ENCODE measurements around the gene TIE1.

Gene TIE1

GRCh38 chr1:43340559-43340958, 39.8 kb downstream of the TIE1 start:
- DNase-seq: no peak

GRCh38 chr1:43344267-43344850, 43.6 kb downstream of the TIE1 start:
- no peak for DNase-seq

GRCh38 chr1:43345120-43345519, 44.3 kb downstream of the TIE1 start:
- no peak for DNase-seq

DNA sequence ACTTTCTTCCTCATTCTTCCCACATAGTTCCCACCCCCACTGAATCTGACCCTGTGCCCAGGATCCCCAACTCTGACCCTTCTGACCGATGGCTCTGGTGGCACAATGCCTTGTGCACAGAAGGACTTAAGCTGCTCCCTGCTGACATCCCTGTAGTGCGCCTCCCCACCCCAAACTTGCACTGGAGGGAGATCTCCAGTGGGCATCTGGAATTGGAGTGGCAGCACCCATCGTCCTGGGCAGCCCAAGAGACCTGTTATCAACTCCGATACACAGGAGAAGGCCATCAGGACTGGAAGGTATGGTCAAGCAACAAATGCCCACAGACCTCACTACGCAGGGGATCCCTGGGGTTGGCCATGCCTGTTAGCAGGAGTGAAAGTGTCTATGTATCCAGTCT, 45.9 kb downstream of the TIE1 start:
- no peak for DNase-seq

DNA sequence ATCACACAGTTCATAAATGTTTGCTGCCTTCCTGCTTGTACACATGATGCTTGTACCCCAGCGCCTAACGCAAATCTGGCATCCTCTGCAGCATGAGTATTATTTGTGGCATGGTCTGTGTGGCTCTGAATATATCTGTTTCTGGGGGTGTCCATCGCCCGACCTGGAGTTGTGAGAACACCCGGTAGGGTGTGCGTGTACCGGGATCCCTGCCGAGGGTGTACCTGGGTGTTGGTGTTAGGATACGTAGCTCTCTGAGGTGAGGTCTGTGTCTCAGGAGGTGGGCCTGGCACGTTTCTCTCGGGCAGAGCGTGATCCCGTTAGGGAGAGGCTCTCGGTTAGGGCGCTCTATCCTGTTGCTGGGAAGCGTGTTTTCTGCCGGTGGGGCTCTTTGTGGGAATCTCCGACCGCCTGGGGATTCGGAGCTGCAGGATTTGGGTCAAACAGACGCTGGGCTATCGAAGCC, 47.6 kb downstream of the TIE1 start:
- no peak for DNase-seq

DNA sequence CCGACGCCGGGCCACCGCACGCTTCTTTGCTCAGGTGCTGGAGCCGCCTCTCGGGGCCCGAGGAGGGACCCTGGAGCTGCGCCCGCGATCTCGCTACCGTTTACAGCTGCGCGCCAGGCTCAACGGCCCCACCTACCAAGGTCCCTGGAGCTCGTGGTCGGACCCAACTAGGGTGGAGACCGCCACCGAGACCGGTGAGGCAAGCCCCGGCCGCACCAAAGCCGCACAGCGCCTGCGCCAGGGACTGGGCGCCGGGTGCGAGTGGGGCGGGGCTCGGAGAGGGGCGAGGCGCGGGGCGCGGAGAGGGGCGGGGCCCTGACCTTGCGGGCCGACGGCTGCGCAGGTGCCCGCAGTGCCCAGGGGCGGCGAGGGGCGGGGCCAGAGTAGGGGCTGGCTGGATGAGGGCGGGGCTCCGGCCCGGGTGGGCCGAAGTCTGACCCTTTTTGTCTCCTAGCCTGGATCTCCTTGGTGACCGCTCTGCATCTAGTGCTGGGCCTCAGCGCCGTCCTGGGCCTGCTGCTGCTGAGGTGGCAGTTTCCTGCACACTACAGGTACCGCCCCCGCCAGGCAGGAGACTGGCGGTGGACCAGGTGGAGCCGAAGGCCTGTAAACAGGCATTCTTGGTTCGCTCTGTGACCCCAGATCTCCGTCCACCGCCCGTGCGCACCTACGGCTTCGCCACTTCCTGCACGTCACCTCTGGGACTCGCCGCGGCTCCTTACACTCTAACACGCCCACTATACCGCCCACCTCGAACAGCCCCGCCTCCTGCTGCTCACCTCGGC, 48.2 kb downstream of the TIE1 start:
- no peak for DNase-seq

DNA sequence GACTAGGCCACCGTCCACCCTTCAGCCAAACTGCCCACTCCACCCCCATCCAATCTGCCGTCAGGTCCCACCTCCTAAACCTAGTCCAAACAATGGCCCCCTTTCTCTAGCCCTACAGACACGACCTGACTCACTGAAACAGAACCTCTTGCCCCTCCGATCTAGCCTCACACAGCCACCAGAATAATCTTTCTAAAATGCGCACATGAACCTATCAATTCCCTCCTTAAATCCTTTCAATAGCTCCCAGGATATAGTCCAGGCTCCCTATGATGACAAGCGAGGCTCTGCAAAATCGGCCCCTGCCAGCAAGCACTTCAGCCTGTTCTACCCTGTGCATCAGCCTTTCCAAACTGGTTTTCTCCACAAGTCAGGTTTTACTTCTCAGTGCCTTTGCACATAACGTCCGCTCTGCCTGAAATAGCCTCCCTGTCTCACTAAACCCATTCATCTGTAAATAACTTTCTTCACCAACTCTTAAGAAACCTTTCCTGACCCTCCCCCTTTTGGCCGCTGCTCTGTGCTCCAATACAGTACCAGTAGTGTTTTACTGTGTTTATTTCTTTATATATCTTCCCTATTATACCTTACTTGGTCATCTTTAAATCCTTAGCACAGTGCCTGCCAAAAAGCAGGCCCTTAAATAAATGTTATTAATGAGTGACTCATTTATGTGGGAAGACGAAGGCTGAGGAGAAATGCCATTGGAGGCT, 49.0 kb downstream of the TIE1 start:
- DNase-seq: no peak

- no peak for DNase-seq
Observed at GRCh38 chr1:43350976-43351375, 50.2 kb downstream of the TIE1 start.

GRCh38 chr1:43351421-43352350, 50.9 kb downstream of the TIE1 start:
- no peak for DNase-seq

GRCh38 chr1:43352351-43352705, 51.5 kb downstream of the TIE1 start:
- no peak for DNase-seq

DNA sequence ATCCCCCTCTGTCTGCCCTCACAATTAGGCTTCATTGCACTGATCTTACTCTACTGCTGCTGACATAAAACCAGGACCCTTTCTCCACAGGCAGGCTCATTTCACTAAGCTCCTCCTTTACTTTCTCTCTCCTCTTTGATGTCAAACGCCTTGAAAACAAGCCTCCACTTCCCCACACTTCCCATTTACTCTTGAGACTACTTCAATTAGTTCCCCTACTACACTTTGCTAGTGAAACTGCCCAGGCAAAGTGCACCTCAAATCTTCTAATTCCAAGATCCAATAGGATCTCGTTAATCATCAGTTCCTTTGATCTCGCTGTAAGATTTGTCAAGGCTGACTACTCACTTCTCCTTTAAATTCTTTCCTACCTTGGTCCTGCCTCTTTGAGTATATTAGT, 52.1 kb downstream of the TIE1 start:
- no peak for DNase-seq

DNA sequence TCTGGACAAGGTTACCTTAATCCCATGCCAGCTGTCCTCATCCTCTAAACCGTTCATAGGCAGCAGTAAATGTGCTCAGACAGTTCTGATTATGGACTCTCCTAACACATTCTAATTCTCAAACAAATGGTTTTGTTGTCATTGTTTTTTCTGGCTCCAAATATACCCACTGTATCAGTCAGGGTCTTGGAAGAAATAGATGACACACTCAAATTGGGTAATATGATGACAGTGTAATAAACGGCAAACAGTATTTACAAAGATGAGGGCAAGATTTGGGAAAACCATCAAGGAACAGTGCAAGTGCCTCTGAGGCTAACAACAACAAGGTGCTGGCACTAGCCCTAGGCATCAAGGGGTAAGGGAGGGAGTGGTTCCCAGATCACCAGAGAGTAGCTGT, 53.7 kb downstream of the TIE1 start:
- no peak for DNase-seq

- DNase-seq: no peak
Observed at GRCh38 chr1:43354936-43355335, 54.2 kb downstream of the TIE1 start.

- DNase-seq: no peak
Observed at GRCh38 chr1:43357251-43357650, 56.5 kb downstream of the TIE1 start.

- DNase-seq: no peak
Observed at GRCh38 chr1:43358121-43358745, 57.5 kb downstream of the TIE1 start.

- DNase-seq: peak; percentile 95
Observed at GRCh38 chr1:43358746-43359693, 58.2 kb downstream of the TIE1 start, which contains the start of gene CDC20. Gene CDC20 (plus strand): TSS chr1:43358981. CDS start chr1:43359216, 235 bp downstream.

- no peak for DNase-seq
Observed at GRCh38 chr1:43359696-43360095, 58.9 kb downstream of the TIE1 start.

GRCh38 chr1:43360616-43361015, 59.8 kb downstream of the TIE1 start:
- no peak for DNase-seq

DNA sequence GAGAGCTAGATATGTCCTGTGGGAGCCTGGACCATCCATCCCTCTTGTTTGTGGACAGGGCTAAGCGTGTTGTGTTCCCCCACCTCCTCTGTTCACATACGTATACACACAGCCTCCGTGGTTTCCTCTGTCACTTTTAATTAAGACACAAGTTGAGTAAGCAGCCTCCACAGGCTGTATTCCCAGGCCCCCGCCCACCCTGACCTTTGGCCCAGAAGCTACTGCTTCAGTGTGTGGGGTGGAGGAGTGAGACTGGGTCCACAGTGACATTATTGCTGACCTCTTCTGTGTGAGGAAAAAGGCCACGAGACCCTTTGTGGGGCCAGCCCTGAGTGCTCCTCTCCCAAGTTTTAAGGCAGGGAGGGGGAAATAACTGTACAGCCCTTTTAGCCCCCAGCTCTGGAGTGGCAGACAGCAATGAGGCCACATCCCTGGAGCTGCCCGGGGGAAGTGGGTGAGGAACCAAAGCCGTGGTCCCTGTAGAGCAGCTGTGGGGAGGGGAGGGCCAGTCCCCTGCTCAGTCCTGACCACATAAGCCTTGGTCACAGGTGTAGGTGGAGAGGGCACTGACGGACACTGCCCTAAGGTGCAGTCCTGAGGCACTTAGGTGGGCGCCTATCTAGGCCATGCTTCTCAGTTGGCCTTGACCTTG, 62.6 kb downstream of the TIE1 start:
- DNase-seq: no peak

DNA sequence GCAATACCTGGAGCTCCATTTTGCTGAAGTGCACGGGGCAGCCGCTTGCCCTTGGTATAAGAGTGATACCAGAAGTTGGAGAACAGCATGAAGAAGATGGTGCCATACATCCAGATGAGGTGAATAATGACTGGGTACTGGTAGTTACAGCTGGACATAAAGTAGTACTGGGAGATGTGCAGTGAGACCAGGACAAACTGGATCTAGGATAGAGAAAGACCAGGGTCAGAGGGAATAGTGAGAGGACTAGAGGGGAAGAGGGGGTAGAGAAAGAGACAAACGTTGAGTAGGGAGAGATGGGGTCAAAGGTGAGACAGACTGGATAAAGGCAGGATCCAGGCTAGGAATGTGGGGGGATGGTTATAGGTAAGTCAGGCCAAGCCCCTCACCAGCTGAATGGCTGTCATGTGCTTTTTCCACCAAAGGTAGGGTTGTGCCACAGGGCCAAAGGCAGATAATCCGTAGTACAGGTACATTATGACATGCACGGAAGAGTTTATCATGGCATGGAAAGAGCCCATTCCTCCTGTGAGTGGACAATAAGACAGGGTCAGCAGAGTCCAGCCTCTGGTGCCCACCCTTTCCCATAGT, 63.2 kb downstream of the TIE1 start:
- DNase-seq: no peak
